NCI-H2196 (cell line): ENCODE results near the gene IL1RAPL1.
"Not testable (repeated sequence)": the region's sequence is repeated elsewhere in the genome, so short reads cannot be mapped to it uniquely, and the experiment has no call there.

Source experiments
- DNase-seq: peaks from one replicate; lab custom pipeline; 2025; ENCODE audit not compliant: unreplicated experiment; lab: John Stamatoyannopoulos, UW

The IL1RAPL1 gene

DNA sequence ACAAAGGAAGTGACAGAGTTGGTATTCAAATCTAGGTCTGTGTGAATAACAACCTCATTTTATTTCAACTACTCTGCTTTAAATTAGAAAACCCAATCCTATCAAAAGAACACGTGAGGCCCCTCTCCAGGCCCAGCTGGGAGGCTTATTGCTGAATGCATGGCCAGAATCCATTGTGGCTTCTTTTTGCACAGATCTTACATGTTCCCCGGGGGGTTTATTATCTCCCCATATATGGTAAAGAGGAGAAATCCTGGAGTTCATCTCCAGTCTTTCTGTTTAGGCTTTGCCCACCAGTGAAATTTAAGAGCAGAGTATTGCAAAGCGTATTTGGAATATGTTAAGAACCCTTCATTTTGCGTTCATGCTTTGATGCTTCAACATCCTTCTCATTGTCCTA lies 655.6 kb downstream of the IL1RAPL1 start:
- no peak for DNase-seq

DNA sequence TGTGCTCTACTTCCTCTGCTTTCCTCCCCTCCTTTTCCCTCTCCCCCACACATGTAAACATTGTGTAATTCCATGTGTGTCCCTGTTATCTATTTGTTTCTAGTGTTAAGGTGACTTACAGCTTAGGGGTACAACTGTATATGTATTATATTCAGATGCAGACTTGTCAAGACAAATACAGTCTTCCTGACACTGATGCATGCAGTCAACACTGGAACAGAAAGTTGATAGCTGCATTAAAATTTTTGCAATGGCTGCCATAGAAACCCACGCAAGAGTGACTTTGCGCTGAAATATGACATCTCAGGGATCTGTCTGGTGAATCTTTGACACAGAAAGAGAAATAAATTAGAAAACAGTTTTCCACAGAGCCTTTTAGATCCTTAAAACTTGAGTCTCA lies 656.7 kb downstream of the IL1RAPL1 start:
- no peak for DNase-seq

DNA sequence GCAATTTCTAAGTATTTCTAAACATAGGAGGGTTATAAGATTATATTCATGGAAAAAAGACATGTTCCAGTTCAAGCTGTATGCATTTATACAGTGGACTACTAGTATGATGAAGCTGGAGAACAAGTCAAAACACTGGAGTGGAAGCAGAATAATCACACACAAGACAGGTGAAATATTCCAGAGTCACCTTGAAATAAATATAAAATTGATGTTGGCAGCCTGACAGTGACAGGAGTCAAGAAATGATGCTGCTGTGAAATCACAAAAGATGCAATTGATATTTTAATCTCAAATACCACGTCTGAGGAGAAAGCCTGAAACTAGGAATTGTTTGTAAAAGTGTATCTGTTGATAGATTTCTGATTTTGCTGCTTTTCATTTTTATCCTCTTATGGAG lies 667.3 kb downstream of the IL1RAPL1 start:
- DNase-seq: no peak

DNA sequence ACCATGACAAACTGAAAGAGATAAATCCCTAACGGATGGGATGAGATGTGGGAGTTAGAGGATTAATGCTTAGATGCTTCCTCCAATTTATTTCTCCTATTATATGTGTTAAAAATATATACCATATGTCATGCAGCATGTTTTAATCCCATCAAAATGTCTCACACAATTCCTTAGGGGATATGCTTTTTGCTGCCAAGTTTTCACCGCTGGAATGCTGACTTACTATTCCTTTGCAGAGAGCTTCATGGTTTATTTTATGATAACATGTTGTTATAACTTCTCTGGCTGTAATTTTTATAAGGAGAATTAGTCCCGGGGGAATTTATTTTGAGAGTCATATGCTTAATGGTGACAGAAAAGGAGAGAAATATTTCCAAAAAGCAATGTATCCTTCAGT lies 670.3 kb downstream of the IL1RAPL1 start:
- DNase-seq: no peak

DNA sequence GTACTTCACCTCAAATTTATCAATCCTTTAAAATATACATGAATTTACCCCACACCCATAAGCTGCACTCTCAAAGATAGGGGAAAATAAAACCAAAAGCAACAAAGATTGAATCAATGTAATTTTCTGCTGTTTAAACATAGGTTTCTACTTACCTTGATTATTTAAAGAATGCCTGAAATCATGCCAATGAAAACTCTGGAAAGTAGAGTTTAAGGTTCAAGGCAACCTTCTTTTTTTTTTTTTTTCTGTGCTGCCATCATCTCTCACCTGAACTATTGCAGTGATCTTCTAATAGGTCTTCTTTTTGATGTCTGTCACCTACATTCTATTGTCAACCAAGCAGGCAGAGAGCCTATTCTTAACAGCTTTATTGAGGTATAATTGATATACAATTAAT lies 682.1 kb downstream of the IL1RAPL1 start:
- no peak for DNase-seq

DNA sequence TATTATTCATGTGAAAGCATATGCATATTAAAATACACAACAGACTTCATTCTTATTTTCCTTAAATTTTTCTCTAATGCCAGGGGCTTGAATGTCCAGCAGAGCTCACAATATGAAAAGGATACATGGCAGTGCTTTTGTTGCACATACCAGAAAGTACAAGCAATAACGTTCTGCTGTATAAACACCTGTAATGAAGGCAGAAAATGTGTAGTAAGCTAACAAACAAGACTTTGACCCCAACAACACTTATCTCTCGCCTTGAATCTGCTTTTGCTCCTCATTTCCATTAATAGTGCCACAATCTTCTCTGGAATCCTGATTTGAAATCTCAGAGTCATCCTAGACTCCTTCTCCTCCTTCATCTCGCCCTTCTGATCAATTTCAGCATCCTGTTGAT lies 687.3 kb downstream of the IL1RAPL1 start:
- DNase-seq: no peak

DNA sequence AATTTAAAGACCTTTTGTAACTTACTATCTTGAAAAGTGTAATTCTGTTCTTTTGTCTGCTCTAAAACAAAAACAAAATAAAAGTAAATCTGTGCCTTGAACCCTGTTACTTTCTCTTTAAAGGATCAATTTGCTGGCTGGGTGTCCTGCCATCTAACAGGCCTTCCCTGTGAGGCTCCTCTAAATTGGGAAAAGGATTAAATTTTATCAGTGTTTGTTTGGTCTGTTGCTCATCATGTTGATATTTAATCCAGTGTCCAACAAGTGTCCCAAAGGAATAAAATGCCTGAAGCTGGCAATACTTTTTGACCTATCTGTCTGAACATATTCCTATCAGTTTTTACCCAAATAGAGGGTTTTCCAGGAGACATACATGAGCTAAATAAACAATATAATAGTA lies 688.7 kb downstream of the IL1RAPL1 start:
- DNase-seq: no peak

DNA sequence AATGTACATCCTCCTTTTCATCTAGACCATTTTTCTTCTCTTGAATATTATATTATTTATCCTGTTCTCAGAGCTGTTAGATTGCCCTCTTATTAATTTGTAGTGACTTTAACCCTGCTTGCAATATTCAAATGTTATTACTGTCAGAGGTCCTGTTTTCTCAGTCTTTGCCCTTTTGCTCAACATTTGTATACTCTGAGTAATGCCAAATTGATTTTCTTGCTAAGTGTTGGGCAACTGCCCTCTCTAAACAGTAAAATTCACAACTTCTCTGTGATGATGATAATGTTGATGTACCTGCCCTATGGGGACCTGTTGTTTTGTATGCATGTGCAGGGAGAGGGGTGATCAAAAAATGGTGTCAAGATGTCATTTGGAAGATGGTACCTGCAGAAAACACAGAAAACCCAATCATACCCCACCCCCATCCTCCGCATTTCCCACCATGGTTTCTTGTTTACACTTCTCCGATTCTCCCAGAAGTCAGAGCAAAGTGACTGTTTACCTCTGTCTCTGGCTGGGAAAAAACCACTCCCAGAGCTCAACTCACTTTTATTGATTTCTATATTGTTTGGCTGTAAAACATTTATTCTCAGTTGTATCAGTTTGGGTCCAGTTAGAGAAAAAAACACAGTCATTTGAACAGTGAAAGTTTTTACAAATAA lies 694.0 kb downstream of the IL1RAPL1 start:
- DNase-seq: no peak

DNA sequence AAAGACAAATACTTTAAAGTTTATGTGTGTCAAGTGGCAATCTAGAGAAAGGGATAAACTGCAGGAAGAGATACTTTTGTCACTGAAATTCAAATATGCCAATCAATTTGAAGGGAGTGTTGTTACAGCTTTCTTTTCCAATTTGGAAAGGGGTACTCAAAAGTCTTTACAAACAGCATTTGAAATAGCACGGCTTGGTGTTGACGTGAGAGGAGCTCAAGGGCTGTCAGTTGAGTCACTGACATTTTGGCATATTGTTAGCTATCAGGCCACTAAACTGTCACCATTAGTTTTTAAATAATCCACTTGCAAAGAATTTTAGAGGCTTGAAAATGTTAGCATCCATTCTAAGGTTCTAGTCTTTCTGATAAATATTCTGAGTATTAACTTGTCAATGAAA lies 698.4 kb downstream of the IL1RAPL1 start:
- no peak for DNase-seq

DNA sequence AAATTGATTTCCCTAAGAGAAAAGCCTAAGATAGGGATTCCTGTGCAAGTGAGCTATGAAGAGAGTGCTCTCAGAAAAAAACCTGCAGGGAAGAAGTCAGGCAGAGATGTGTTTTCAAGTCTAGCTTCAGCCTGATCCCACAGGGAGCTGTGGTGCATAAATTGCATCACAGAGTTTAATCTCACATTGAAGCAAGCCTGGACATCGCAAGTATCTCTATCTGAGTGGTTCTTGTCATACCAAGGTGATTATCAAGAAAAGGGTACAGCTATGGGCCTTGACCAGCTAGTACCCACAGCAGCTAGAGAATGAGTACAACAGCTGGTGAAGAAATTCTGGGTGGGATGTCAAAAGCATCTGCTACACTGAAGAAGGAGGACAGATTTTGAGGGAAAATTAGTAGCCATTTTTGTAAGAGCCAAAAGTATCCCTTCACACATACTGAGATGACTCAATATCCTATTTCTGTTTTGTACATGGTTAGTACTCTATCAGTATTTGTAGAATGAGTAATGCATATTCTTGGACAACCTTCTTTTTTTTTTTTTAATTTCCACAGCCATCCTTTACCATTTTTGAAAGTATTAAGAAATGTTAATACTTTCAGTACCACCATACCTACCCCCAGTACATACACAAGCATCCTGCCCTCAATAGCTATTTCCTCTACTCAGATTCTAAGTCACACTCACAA lies 708.9 kb downstream of the IL1RAPL1 start:
- no peak for DNase-seq

DNA sequence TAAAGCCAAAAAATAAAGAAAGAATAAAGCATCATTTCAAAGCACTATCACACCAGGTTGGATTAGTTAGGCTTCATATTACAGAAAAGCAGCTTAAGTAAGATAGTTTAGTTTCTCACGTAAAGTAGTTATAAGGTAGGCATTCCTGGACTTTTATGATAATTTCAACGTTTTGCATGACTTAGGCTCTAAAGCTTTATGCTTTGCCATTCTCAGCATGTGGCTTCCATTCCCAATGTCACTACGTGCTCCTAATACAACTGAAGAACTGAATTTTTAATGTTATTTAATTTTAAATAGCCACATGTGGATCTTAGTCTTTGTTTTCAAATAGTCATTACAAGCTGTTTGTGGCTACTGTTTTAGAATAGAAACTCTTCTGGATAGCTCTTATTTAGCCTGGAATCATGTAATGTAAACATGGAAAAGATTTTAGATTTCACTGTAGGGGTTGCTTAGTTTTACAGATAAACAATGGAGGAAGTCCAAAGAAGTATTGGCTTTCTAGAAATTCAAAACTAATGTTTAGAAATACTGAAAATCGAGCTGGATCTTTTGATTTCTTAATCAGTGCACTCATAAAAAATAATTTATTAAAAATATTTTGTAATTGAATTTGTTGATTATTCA lies 710.0 kb downstream of the IL1RAPL1 start:
- no peak for DNase-seq

DNA sequence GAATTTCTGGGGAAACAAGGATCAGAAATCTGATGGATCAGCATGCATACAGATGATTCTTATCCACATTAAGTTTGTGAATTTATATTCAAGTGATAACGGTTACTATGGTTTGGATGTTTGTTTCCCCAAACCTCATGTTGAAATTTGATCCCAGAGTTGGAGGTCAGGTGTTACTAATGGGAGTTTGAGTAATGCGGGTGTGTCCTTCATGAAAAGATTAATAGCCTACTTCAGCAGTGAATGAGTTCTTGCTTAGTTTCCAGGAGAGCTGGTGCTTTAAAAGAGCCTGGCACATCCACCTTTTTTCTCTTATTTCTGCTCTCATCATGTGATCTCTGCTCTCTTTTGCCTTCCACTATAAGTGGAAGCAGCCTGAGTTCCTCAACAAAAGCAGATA lies 712.4 kb downstream of the IL1RAPL1 start:
- DNase-seq: no peak

DNA sequence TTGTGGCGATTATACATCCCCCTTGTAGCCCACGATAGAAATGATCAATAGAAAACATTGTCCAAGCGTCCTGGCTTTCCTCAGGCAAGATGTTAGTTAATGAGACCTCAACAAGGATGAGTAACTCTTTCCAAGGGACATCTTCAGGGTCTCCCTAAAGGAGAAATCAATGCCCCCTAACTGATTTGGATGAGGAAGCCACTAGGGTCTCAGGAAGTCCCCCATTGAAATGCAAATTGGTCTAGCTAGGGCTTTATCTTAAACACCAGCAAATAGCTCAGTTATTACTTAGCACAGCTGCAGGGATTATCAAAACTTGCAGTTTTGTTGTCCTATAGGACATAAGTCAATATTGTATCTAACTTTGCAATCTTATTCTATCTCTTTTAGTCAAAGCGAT lies 721.5 kb downstream of the IL1RAPL1 start:
- DNase-seq: no peak

DNA sequence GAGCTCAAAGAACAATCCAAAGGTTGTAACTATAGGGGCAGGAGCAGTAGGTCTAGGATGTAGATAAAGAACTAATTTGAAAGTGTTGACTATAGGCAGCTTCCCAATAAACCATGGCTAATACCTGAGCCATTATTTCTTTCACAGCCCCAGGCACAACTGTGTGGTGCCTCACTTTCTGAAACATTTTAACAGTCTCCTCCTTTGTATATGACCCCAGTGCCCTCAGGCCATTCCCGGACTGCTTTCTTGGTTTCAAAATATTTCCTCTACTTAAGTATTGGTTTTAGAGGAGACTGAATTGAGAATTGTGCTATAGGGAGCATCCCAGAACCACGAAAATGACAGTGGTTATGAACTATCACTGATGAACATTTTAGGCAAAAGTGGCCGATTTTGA lies 728.7 kb downstream of the IL1RAPL1 start:
- DNase-seq: no peak

DNA sequence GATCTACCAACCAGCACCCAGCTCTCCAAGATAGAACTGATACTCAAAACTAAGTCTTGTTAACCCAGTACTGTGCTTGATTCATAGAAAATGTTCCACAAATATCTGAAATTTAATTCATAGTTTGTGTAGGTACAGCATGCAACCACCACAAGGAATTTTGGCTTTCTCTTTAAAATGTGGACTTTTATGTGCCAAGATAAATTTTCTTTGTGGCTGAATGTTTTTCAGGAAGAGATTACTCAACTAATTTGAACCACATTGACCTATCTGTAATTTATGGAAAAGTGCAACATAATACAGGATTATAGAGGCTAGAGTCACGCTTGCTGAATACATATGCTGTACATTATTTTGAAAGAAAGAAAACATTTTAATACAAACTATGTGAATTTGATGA lies 730.8 kb downstream of the IL1RAPL1 start:
- no peak for DNase-seq

DNA sequence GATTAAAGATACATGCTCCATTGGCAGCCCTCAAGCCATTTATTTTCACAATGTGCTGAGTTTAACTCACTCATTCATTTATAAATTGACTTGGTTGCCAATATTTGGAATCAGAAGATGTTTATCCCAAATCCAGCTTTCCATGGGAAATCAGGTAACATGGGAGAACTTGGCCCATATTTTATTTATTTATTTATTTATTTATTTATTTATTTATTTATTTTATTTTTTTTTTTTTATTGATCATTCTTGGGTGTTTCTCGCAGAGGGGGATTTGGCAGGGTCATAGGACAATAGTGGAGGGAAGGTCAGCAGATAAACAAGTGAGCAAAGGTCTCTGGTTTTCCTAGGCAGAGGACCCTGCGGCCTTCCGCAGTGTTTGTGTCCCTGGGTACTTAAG lies 745.2 kb downstream of the IL1RAPL1 start:
- DNase-seq: not testable (repeated sequence)

DNA sequence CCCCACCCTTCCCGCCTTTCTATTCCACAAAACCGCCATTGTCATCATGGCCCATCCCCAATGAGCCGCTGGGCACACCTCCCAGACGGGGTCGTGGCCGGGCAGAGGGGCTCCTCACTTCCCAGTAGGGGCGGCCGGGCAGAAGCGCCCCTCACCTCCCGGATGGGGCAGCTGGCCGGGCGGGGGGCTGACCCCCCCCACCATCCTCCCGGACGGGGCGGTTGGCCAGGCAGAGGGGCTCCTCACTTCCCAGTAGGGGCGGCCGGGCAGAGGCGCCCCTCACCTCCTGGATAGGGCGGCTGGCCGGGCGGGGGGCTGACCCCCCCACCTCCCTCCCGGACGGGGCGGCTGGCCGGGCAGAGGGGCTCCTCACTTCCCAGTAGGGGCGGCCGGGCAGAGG lies 745.8 kb downstream of the IL1RAPL1 start:
- not testable (repeated sequence) for DNase-seq

DNA sequence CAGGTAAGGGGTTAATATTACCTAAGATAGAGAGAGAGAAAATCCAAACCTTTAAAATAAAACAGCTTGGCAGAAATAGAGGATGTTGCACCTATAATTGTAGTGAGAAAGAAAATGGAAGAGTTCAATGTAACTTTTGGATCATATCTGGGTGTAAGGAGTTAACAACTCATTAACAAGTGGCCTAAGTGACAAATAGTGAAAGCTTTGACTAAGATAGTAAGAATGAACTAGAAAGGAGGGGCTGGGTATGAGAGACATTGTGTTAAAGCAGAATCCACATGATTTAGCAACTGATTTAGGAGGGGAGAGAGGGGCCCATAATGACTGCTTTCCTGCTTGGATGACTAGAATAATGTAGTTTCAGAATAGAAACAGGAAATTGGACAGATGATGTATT lies 761.0 kb downstream of the IL1RAPL1 start:
- DNase-seq: no peak

DNA sequence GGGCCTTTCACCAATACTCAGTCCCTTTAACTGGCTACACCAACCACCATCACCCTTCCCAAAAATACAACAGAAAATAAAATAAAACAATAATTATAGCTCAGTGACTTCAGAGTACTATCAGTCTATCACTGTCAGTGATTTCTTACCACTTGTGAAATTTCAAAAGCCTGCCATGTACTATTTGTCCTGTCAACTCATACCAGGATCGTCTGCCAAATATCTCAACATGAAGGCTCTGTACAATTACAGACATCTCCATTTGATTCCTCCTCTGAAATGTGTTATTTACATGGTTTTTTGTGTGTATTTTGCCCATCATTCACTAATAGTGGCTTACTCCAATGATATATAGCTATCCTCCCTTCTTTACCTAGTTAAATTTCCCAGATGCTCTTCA lies 772.0 kb downstream of the IL1RAPL1 start:
- DNase-seq: no peak

DNA sequence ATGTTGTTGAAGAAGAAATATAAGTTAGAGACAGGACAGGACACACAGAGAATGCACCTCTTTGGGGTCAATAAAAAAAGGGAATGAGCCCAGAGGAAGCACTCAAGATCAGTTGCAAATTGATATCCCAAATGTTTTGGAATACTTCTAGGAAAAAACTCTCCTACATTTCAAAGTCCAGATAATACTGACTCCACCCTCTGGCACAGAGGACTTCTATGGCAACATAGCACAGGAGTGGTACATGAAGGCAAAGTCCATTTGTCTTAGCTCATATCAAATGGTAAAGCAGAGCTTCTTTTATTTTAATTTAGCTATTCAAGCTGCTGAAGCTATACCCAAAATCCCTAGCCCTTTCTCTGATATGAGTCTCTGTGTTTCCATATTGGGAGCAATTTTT lies 787.5 kb downstream of the IL1RAPL1 start:
- DNase-seq: not testable (repeated sequence)

DNA sequence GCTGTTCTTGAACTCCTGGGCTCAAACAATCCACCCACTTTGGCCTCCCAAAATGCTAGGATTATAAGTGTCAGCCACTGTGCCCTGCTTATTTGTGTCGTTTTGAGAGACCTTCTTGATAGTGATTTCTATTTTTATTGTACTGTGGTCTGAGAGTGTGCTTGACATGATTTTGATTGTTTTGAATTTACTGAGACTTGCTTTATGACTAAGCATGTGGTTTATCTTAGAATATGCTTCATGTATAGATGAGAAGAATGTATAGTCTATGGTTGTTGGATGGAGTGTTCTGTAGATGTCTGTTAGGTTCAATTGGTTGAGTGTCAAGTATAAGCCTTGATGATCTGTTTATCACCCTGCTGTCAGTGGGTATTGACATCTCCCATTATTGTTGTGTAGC lies 789.3 kb downstream of the IL1RAPL1 start:
- DNase-seq: no peak

DNA sequence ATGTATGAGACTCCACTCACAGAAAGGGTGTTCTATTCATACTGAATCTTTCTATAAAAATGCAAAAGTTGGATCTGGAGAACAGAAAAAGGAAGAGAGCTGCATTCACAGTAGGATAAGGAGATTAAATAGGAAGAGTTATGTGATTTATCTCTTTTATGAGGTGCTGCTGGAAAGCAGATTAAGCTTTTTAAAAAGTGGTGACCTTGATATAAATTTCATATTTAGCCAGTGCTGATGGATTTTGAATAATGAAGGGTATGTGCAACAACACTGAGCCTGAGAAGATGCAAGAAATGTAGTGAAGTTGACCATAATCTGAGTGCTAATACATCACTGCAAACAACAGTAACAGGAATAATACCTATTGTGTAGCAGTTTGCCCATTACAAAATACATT lies 795.6 kb downstream of the IL1RAPL1 start:
- no peak for DNase-seq

DNA sequence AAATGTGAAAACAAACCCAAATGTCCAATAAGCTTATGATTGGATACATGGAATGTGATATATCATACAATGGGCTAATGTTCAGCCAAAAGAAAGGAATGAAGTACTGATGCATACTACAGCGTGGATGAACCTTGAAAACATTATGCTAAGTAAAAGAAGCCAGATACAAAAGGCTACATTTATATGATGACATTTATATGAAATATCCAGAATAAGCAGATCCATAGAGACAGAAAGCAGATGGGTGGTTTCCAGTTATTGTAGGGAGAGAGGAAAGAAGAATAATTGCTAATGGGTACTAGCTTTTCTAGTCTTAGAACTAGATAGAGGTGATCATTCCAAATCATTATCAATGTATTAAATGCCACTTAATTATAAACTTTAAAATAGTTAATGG lies 801.3 kb downstream of the IL1RAPL1 start:
- DNase-seq: no peak
